ENCODE measurements around the gene DLK1. TPM values are rescaled to one million over a fixed set of nuclear protein-coding genes. Genes with fewer than 3 reads are reported as not detected.

DLK1 gene
- total RNA-seq, 2 experiments from 2014 or later: not detected

- no peaks in the 10 kb centered on the region for H3K4me1 Mint-ChIP-seq (ENCODE audit: low read depth)
- H3K4me3 Mint-ChIP-seq: no peak overlapping the region
- intact Hi-C loops (cut with micrococcal nuclease): no loop called here
- no peak overlapping the region for H3K27ac Mint-ChIP-seq
- H3K27me3 Mint-ChIP-seq: peaks cover 31% of the 10 kb centered on the region
- POLR2A ChIA-PET: no interaction called here
- H3K9me3 Mint-ChIP-seq: no peaks in the 10 kb centered on the region
- DNase-seq: no peak
- CTCF ChIA-PET: no interaction called here
- no peaks in the 10 kb centered on the region for H3K36me3 Mint-ChIP-seq
These were observed 16.3 kb upstream of the DLK1 start for GRCh38 chr14:100710391-100710790.

- Mint-ChIP-seq H3K27me3 (peaks cover 32% of the 10 kb centered on the region), H3K4me1 (ENCODE audit: low read depth) (no peaks in the 10 kb centered on the region), H3K36me3 (no peaks in the 10 kb centered on the region), H3K4me3 (no peak overlapping the region), H3K9me3 (peaks cover 2% of the 10 kb centered on the region), H3K27ac (no peak overlapping the region)
- no peak for DNase-seq
- ChIA-PET CTCF (no interaction called here), POLR2A (no interaction called here)
- intact Hi-C loops (cut with micrococcal nuclease): no loop called here
These were observed 15.7 kb upstream of the DLK1 start for GRCh38 chr14:100710826-100711462.

GRCh38 chr14:100711493-100711892, 15.2 kb upstream of the DLK1 start:
- H3K27me3 Mint-ChIP-seq: peaks cover 32% of the 10 kb centered on the region
- ChIA-PET POLR2A (no interaction called here), CTCF (no interaction called here)
- peaks cover 2% of the 10 kb centered on the region for H3K9me3 Mint-ChIP-seq
- intact Hi-C loops (cut with micrococcal nuclease): no loop called here
- no peak overlapping the region for H3K27ac Mint-ChIP-seq
- no peaks in the 10 kb centered on the region for H3K4me1 Mint-ChIP-seq (ENCODE audit: low read depth)
- DNase-seq: no peak
- no peaks in the 10 kb centered on the region for H3K36me3 Mint-ChIP-seq
- no peak overlapping the region for H3K4me3 Mint-ChIP-seq

- H3K9me3 Mint-ChIP-seq: peaks cover 2% of the 10 kb centered on the region
- H3K27me3 Mint-ChIP-seq: peaks cover 30% of the 10 kb centered on the region
- CTCF ChIA-PET: interaction anchor here (0.6 kb wide), 1 partner anchor 490 kb away, joined by 3 read pairs; no protein-coding TSS in a partner anchor
- intact Hi-C loops (cut with micrococcal nuclease): no loop called here
- no peaks in the 10 kb centered on the region for H3K36me3 Mint-ChIP-seq
- H3K4me1 Mint-ChIP-seq (ENCODE audit: low read depth): no peaks in the 10 kb centered on the region
- no peak overlapping the region for H3K4me3 Mint-ChIP-seq
- no peak for DNase-seq
- POLR2A ChIA-PET: no interaction called here
- H3K27ac Mint-ChIP-seq: no peak overlapping the region
These were observed 14.2 kb upstream of the DLK1 start for GRCh38 chr14:100712490-100712889.

GRCh38 chr14:100713705-100714104, 13.0 kb upstream of the DLK1 start:
- ChIA-PET POLR2A (no interaction called here), CTCF (no interaction called here)
- H3K9me3 Mint-ChIP-seq: peaks cover 2% of the 10 kb centered on the region
- H3K4me1 Mint-ChIP-seq (ENCODE audit: low read depth): no peaks in the 10 kb centered on the region
- H3K27me3 Mint-ChIP-seq: peaks cover 36% of the 10 kb centered on the region
- no peak overlapping the region for H3K27ac Mint-ChIP-seq
- no peak for DNase-seq
- no peak overlapping the region for H3K4me3 Mint-ChIP-seq
- intact Hi-C loops (cut with micrococcal nuclease): no loop called here
- H3K36me3 Mint-ChIP-seq: no peaks in the 10 kb centered on the region

- intact Hi-C loops (cut with micrococcal nuclease): no loop called here
- POLR2A ChIA-PET: no interaction called here
- H3K9me3 Mint-ChIP-seq: peaks cover 2% of the 10 kb centered on the region
These were observed 12.3 kb upstream of the DLK1 start for GRCh38 chr14:100714258-100714892.

GRCh38 chr14:100715332-100715731, 11.4 kb upstream of the DLK1 start:
- ChIA-PET POLR2A (no interaction called here), CTCF (no interaction called here)
- Mint-ChIP-seq H3K36me3 (no peaks in the 10 kb centered on the region), H3K4me3 (no peak overlapping the region), H3K27ac (no peak overlapping the region), H3K4me1 (ENCODE audit: low read depth) (no peaks in the 10 kb centered on the region), H3K9me3 (peaks cover 2% of the 10 kb centered on the region), H3K27me3 (peaks cover 34% of the 10 kb centered on the region)
- DNase-seq: no peak
- intact Hi-C loops (cut with micrococcal nuclease): no loop called here

More at GRCh38 chr14:100714258-100714892, 12.3 kb upstream of the DLK1 start:
- no peak overlapping the region for H3K4me3 Mint-ChIP-seq
- CTCF ChIA-PET: no interaction called here
- H3K27me3 Mint-ChIP-seq: peaks cover 37% of the 10 kb centered on the region
- no peak overlapping the region for H3K27ac Mint-ChIP-seq
- H3K36me3 Mint-ChIP-seq: no peaks in the 10 kb centered on the region
- H3K4me1 Mint-ChIP-seq (ENCODE audit: low read depth): no peaks in the 10 kb centered on the region
- DNase-seq: no peak

- Mint-ChIP-seq H3K4me3 (no peak overlapping the region), H3K36me3 (no peaks in the 10 kb centered on the region), H3K4me1 (ENCODE audit: low read depth) (no peaks in the 10 kb centered on the region), H3K27me3 (peaks cover 30% of the 10 kb centered on the region), H3K27ac (no peak overlapping the region), H3K9me3 (peaks cover 2% of the 10 kb centered on the region)
- intact Hi-C loops (cut with micrococcal nuclease): no loop called here
- ChIA-PET POLR2A (no interaction called here), CTCF (no interaction called here)
- DNase-seq: no peak
These were observed 10.9 kb upstream of the DLK1 start for GRCh38 chr14:100715803-100716202.

GRCh38 chr14:100717386-100717785, 9.3 kb upstream of the DLK1 start:
- Mint-ChIP-seq H3K4me3 (no peak overlapping the region), H3K36me3 (no peaks in the 10 kb centered on the region), H3K9me3 (peaks cover 2% of the 10 kb centered on the region), H3K27me3 (peaks cover 22% of the 10 kb centered on the region), H3K27ac (no peak overlapping the region), H3K4me1 (ENCODE audit: low read depth) (no peaks in the 10 kb centered on the region)
- CTCF ChIA-PET: no interaction called here
- no peak for DNase-seq
- intact Hi-C loops (cut with micrococcal nuclease): no loop called here
- POLR2A ChIA-PET: no interaction called here

- intact Hi-C loops (cut with micrococcal nuclease): no loop called here
- no peak for DNase-seq
- ChIA-PET POLR2A (no interaction called here), CTCF (no interaction called here)
- Mint-ChIP-seq H3K36me3 (no peaks in the 10 kb centered on the region), H3K27me3 (peaks cover 20% of the 10 kb centered on the region), H3K9me3 (peaks cover 2% of the 10 kb centered on the region), H3K27ac (no peak overlapping the region), H3K4me3 (no peak overlapping the region), H3K4me1 (ENCODE audit: low read depth) (no peaks in the 10 kb centered on the region)
These were observed 6.6 kb upstream of the DLK1 start for GRCh38 chr14:100719976-100720520.

GRCh38 chr14:100721568-100721967, 5.1 kb upstream of the DLK1 start:
- DNase-seq: no peak
- ChIA-PET CTCF (no interaction called here), POLR2A (no interaction called here)
- intact Hi-C loops (cut with micrococcal nuclease): no loop called here
- no peak overlapping the region for H3K27ac Mint-ChIP-seq
- H3K4me3 Mint-ChIP-seq: no peak overlapping the region
- H3K9me3 Mint-ChIP-seq: no peaks in the 10 kb centered on the region
- H3K36me3 Mint-ChIP-seq: no peaks in the 10 kb centered on the region
- H3K27me3 Mint-ChIP-seq: peaks cover 30% of the 10 kb centered on the region
- no peaks in the 10 kb centered on the region for H3K4me1 Mint-ChIP-seq (ENCODE audit: low read depth)

- peaks cover 32% of the 10 kb centered on the region for H3K27me3 Mint-ChIP-seq
- H3K36me3 Mint-ChIP-seq: no peaks in the 10 kb centered on the region
- CTCF ChIA-PET: no interaction called here
- intact Hi-C loops (cut with micrococcal nuclease): no loop called here
- no peak for DNase-seq
- H3K4me1 Mint-ChIP-seq (ENCODE audit: low read depth): no peaks in the 10 kb centered on the region
- H3K27ac Mint-ChIP-seq: no peak overlapping the region
- no peaks in the 10 kb centered on the region for H3K9me3 Mint-ChIP-seq
- POLR2A ChIA-PET: no interaction called here
- no peak overlapping the region for H3K4me3 Mint-ChIP-seq
These were observed 4.3 kb upstream of the DLK1 start for GRCh38 chr14:100722367-100722766.
